Cardiac muscle cell (in vitro differentiated cells and primary cell): ENCODE results near the gene TTC38. TPM values are rescaled to one million over a fixed set of nuclear protein-coding genes. Genes with fewer than 3 reads are reported as not detected.
A peak's percentile ranks its signal among the peaks of the same experiment; 100 is the strongest.

Experiments used
- DNase-seq, 2 donors: peaks; one replicate each; pipeline versions ENCODE4 v3.0.0 to v3.0.0-alpha.2; 2010 to 2017; ENCODE audit warnings: low read depth in 1 of 2, low spot score in 1 of 2
- H3K27ac ChIP-seq: fragments of 200-600 bp; sonication (generic); 2 replicates; pipeline ENCODE4 v1.5.1; 2016
- H3K27me3 ChIP-seq: fragments of 200-600 bp; sonication (generic); 2 replicates; pipeline ENCODE4 v1.6.0; 2016; ENCODE audit warnings: control low read depth
- H3K36me3 ChIP-seq: fragments of 200-600 bp; sonication (generic); 2 replicates; pipeline ENCODE4 v1.5.1; 2016; ENCODE audit warnings: control low read depth
- H3K4me1 ChIP-seq: fragments of 200-600 bp; sonication (generic); 2 replicates; pipeline ENCODE4 v1.8.1; 2017; ENCODE audit warnings: low read depth, mild to moderate bottlenecking, mixed run types
- H3K4me3 ChIP-seq: fragments of 200-600 bp; sonication (generic); 2 replicates; pipeline ENCODE4 v1.5.1; 2016; ENCODE audit warnings: mild to moderate bottlenecking
- H3K9me3 ChIP-seq: fragments of 200-600 bp; sonication (generic); 2 replicates; pipeline ENCODE4 v1.5.1; 2017; ENCODE audit warnings: low read depth, mild to moderate bottlenecking, control low read depth
- polyA plus RNA-seq: library from polyadenylated mRNA; unstranded; fragments of >200 nt; fragmentation: Nextera tagmentation; extraction: Ambion mirVana; gene quantifications from 2 replicates; pipeline ENCODE4 v1.2.1, GENCODE V29; 2016
- total RNA-seq: library from RNA; depleted of rRNA; stranded (reverse); fragments of >200 nt; gene quantifications from 2 replicates; pipeline ENCODE4 v1.2.3, GENCODE V29; 2016
- TF ChIP-seq, protein P1 (sequence below): IDR thresholded peaks from 2 replicates; pipeline ENCODE4 v1.5.1; 2012; ENCODE audit warnings: low read depth, mild to moderate bottlenecking, low read length

The TTC38 gene
- total RNA-seq (54.8 and 76.2 TPM in 2 replicates), polyA plus RNA-seq (35.1 and 35.5 TPM in 2 replicates)

DNA sequence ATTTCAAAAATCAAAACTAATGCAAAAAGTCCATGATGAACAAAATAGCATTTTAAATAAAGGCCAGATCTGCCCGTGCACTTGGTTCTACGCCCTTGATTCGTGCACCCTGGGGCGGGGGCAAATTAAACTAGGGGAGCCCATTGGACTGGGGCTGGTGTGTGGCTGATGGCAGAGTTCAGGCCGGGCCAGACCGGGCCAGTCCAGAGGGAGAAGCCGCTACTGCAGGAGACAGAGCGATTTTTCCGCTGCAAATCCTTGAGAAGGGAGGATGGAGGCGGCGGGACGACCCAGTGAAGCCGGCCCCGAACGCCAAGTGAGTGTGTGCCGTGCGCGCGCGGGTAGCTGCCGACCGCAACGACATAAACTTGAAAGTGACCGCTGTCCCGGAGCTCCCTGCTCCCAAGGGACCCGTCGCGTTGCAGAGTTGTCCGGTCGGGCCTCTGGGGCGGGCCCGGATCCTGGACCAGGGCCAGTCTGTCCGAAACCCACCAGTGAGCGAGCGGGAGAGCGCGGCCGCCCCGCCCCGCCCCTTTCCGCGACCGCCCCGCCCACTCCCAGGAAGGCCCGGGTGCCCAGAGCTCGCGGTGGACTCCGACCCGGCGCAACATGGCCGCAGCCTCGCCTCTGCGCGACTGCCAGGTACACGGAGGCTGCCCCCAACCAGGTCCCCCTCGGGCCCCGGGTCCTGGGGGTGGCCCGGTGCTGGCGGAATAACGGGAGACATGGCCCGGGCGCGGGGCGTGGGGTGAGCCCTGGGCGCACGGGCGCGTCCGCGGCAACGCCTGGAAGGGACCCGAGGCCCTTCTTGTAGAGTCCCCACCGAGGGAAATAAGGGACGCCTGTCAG, at the start of gene TTC38:
TTC38 (plus strand) TSS at position 578 of the 849 bp plus-strand sequence; CDS start at position 610, 32 bp downstream.
- peak; percentile 90 to 94 for DNase-seq
- H3K9me3 ChIP-seq: no peaks in the 10 kb centered on the region
- H3K27me3 ChIP-seq: peaks cover 18% of the 10 kb centered on the region
- no peak within 1 kb of the TSS for H3K27ac ChIP-seq
- peaks cover 3% of the 10 kb centered on the region for H3K36me3 ChIP-seq
- TF ChIP-seq, protein P1, sequence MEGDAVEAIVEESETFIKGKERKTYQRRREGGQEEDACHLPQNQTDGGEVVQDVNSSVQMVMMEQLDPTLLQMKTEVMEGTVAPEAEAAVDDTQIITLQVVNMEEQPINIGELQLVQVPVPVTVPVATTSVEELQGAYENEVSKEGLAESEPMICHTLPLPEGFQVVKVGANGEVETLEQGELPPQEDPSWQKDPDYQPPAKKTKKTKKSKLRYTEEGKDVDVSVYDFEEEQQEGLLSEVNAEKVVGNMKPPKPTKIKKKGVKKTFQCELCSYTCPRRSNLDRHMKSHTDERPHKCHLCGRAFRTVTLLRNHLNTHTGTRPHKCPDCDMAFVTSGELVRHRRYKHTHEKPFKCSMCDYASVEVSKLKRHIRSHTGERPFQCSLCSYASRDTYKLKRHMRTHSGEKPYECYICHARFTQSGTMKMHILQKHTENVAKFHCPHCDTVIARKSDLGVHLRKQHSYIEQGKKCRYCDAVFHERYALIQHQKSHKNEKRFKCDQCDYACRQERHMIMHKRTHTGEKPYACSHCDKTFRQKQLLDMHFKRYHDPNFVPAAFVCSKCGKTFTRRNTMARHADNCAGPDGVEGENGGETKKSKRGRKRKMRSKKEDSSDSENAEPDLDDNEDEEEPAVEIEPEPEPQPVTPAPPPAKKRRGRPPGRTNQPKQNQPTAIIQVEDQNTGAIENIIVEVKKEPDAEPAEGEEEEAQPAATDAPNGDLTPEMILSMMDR: no peak
- H3K4me1 ChIP-seq: peaks cover 9% of the 10 kb centered on the region
- H3K4me3 ChIP-seq: peak within 1 kb of the TSS; percentile 75

DNA sequence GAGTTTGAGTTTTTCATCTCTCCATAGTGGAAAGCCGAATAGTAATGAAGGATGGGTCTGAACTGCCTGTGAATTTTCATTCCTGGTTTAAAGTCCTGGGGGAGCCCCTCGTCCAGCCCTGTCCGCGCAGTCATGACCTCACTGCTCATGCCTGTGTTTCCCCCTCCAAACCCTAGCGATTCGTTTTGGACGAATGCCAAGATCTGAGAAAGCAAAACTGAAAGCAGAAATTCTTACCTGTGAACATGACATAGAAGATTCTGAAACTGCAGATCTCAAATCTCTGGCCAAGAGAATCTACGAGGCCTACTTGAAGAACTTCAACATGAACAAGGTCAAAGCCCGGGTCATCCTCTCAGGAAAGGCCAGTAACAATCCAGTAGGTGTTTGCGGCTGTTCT, 48.2 kb upstream of the TTC38 start:
- Histone ChIP-seq H3K36me3 (peaks cover 20% of the 10 kb centered on the region), H3K4me1 (no peaks in the 10 kb centered on the region), H3K27ac (no peak overlapping the region), H3K27me3 (no peaks in the 10 kb centered on the region), H3K9me3 (no peaks in the 10 kb centered on the region), H3K4me3 (no peak overlapping the region)
- DNase-seq: no peak
- TF ChIP-seq, protein P1: no peak

DNA sequence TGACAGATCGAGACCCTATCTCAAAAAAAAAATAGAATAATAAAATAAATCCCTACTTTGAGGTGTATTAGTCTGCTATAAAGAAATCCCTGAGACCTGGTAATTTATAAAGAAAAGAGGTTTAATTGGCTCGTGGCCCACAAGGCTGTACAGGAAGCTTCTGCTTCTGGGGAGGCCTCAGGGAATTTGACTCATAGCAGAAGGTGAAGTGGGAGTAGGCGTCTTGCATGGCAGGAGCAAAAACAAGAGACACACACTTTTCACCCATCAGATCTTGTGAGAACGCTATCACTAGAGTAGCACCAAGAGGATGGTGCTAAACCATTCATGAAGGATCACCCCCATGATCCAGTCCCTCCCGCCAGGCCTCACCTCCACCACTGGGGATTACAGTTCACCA, 46.9 kb upstream of the TTC38 start:
- DNase-seq: peak in 1 of 2 donors; percentile 32
- Histone ChIP-seq H3K27me3 (no peaks in the 10 kb centered on the region), H3K9me3 (no peaks in the 10 kb centered on the region), H3K4me1 (no peaks in the 10 kb centered on the region), H3K27ac (no peak overlapping the region), H3K36me3 (peaks cover 21% of the 10 kb centered on the region), H3K4me3 (no peak overlapping the region)
- TF ChIP-seq, protein P1: no peak

DNA sequence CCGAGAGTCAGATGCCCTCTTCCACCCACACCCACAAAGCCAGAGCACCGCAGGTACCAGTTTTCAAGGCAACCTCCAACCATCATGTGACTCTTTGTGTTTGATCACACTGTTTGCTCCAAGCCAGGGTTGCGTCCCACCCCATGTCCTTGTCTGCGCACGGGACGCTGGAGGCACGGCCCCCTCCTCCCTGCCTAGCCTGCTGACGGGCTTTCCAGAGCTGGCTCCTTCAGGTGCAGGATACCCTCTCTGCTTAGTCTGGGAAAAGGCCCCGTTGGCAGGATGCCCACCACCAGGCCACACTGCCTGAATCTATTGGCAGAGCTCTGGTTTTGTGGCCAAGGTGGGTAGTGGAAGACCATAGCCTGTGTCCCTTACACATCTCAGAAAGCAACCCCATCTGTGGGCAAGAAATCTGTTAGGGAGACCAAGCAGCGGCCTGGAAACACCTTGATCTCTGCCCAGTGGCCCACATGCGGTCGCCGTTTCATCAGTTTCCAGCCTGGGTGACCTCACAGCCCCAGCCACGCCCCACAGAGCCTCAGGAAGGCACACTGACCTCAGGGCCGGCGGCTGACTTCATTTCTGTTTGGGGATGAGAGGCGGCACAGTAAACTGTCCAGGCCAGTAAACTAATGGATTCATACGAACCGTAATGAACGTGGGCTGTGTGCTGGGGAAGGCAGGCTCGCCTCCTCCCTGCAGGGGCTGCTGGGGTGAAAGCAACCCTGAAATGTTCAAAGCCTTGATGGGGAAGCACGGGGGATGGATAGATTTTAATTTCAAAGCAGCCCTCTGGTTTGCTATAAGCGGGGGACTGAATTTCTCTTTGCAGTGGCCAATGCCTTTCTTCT, 43.5 kb upstream of the TTC38 start:
- TF ChIP-seq, protein P1: no peak
- Histone ChIP-seq H3K27ac (peak overlapping the region; percentile 13), H3K4me3 (no peak overlapping the region), H3K4me1 (no peaks in the 10 kb centered on the region), H3K36me3 (peaks cover 22% of the 10 kb centered on the region), H3K27me3 (no peaks in the 10 kb centered on the region), H3K9me3 (no peaks in the 10 kb centered on the region)
- DNase-seq: no peak

DNA sequence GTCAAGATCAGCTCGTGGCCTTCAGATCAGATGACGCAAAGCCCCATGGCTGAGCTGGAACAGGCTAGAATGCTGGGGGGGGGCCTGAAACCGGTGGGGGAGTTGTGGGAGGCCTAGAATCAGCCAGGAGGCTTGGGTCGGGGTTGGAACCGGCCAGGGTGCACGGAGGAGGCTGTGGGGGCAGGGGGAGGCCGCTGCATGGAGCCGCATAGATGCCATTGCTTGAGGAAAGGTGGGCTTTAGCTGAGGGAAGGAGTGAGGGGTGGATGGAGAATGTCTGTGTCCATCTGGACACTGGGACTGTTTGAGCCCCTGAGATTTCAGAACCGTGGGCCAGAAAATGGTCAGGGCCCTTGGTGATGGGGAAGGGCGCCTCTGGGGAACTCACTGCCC, 42.9 kb upstream of the TTC38 start:
- Histone ChIP-seq H3K36me3 (peaks cover 22% of the 10 kb centered on the region), H3K4me3 (no peak overlapping the region), H3K27ac (peak overlapping the region; percentile 13), H3K9me3 (no peaks in the 10 kb centered on the region), H3K27me3 (no peaks in the 10 kb centered on the region), H3K4me1 (no peaks in the 10 kb centered on the region)
- DNase-seq: no peak
- TF ChIP-seq, protein P1: no peak
